ENCODE results near the gene GRIK5.

GRIK5 gene

DNA sequence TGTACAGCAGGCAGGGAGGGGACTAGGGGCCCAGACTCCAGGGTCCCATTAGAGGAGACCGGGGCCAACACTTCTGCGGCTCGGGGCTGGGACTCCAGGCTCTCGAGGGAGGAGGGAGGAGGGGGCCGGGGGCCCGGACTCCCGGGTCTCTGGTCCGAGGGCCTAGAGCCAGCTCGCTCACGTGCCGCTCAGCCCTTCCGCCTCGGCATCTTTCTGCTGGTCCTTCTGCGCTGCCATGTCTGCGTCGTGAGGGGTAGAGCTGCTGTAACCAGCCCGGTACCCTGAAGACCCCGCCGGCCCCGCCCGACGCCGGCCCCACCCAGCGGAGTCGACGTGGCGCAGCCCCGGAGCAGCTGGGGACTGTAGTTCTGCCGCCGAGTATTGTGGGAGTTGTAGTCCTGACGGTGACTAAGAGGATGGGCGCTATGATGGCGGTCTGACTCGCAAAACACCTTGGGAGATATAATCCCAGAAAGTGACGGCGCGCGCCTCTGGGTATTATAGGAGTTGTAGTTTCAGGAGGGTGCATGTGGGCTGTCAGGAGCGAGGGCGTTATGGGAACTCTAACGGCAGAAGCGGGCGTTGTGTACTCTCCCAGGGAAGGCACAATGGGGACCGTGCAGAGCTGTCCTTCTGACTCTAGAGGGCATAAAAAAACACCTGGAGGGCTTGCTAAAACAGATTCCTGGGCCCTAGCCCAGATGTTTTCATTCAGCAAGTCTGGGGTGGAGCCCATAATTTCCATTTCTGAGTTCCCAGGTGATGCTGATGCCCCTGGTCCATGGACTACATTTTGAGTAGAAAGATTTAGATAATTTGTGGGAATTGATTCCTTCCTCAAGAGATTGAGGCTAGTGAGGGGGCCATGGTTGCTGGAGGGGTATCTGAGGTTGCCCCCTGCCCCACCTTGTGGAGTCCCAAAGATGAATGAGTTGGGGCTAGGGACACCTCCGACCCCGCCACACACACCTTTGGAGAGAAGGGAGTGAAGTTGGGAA lies 110.7 kb downstream of the GRIK5 start, which contains the start of gene RABAC1 (continued):
- TF ChIP-seq ZNF707 (tag by site-specific recombination; IDR thresholded peaks at IDR 0.05) (no peak), PRDM1 (tag by site-specific recombination; IDR thresholded peaks at IDR 0.05) (no peak), ZNF843 (tag by site-specific recombination; IDR thresholded peaks at IDR 0.05) (no peak; the same call in 1 of the 2 replicates), ZXDB (tag by site-specific recombination; IDR thresholded peaks at IDR 0.05) (peak; percentile 72), ZNF398 (tag by site-specific recombination; IDR thresholded peaks at IDR 0.05) (no peak), ZSCAN16 (tag by site-specific recombination; IDR thresholded peaks at IDR 0.05) (no peak), ZNF600 (tag by site-specific recombination; IDR thresholded peaks at IDR 0.05) (no peak; the same call in 1 of the 2 replicates), ZBTB1 (tag by site-specific recombination; IDR thresholded peaks at IDR 0.05) (no peak), ZSCAN30 (tag by site-specific recombination; IDR thresholded peaks at IDR 0.05) (peak; percentile 10; the same call in 1 of the 2 replicates), ZNF175 (tag by site-specific recombination; IDR thresholded peaks at IDR 0.05) (no peak), ZNF629 (tag by site-specific recombination; IDR thresholded peaks at IDR 0.05) (peak; percentile 66), ZNF747 (tag by site-specific recombination; IDR thresholded peaks at IDR 0.05) (no peak), ZNF184 (tag by site-specific recombination; IDR thresholded peaks at IDR 0.05) (no peak), HOXC10 (CRISPR knock-in tag; IDR thresholded peaks at IDR 0.05) (no peak), ZNF610 (tag by site-specific recombination; IDR thresholded peaks at IDR 0.05; ENCODE audit: borderline replicate concordance) (no peak), ZNF580 (tag by site-specific recombination; IDR thresholded peaks at IDR 0.05) (0 out of 2 replicates have a peak, but pooled peaks have one; percentile 66), ZNF302 (tag by site-specific recombination; IDR thresholded peaks at IDR 0.05; ENCODE audit: low read depth) (no peak), ZNF626 (tag by site-specific recombination; IDR thresholded peaks at IDR 0.05) (no peak), ZBTB7A (tag by site-specific recombination; IDR thresholded peaks at IDR 0.05; ENCODE audit: low read depth) (no peak; the same call in none of the 2 replicates), KLF1 (tag by site-specific recombination; IDR thresholded peaks at IDR 0.05) (peak; percentile 93), REPIN1 (tag by site-specific recombination; IDR thresholded peaks at IDR 0.05; ENCODE audit: low read depth) (no peak), ZNF362 (tag by site-specific recombination; IDR thresholded peaks at IDR 0.05) (peak; percentile 66), ZNF112 (tag by site-specific recombination; IDR thresholded peaks at IDR 0.05) (no peak)
- TF ChIP-seq, protein P1, sequence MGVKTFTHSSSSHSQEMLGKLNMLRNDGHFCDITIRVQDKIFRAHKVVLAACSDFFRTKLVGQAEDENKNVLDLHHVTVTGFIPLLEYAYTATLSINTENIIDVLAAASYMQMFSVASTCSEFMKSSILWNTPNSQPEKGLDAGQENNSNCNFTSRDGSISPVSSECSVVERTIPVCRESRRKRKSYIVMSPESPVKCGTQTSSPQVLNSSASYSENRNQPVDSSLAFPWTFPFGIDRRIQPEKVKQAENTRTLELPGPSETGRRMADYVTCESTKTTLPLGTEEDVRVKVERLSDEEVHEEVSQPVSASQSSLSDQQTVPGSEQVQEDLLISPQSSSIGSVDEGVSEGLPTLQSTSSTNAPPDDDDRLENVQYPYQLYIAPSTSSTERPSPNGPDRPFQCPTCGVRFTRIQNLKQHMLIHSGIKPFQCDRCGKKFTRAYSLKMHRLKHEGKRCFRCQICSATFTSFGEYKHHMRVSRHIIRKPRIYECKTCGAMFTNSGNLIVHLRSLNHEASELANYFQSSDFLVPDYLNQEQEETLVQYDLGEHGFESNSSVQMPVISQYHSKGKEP (tag by site-specific recombination; IDR thresholded peaks at IDR 0.05) = 0 out of 2 replicates have a peak, but pooled peaks have one; percentile 52
- TF ChIP-seq, protein P2, sequence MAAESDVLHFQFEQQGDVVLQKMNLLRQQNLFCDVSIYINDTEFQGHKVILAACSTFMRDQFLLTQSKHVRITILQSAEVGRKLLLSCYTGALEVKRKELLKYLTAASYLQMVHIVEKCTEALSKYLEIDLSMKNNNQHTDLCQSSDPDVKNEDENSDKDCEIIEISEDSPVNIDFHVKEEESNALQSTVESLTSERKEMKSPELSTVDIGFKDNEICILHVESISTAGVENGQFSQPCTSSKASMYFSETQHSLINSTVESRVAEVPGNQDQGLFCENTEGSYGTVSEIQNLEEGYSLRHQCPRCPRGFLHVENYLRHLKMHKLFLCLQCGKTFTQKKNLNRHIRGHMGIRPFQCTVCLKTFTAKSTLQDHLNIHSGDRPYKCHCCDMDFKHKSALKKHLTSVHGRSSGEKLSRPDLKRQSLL (tag by site-specific recombination; IDR thresholded peaks at IDR 0.05) = no peak; the same call in 1 of the 2 replicates
- TF ChIP-seq, protein P3, sequence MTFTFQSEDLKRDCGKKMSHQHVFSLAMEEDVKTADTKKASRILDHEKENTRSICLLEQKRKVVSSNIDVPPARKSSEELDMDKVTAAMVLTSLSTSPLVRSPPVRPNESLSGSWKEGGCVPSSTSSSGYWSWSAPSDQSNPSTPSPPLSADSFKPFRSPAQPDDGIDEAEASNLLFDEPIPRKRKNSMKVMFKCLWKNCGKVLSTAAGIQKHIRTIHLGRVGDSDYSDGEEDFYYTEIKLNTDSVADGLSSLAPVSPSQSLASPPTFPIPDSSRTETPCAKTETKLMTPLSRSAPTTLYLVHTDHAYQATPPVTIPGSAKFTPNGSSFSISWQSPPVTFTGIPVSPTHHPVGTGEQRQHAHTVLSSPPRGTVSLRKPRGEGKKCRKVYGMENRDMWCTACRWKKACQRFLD (tag by site-specific recombination; IDR thresholded peaks at IDR 0.05) = no peak
- TF ChIP-seq, protein P4, sequence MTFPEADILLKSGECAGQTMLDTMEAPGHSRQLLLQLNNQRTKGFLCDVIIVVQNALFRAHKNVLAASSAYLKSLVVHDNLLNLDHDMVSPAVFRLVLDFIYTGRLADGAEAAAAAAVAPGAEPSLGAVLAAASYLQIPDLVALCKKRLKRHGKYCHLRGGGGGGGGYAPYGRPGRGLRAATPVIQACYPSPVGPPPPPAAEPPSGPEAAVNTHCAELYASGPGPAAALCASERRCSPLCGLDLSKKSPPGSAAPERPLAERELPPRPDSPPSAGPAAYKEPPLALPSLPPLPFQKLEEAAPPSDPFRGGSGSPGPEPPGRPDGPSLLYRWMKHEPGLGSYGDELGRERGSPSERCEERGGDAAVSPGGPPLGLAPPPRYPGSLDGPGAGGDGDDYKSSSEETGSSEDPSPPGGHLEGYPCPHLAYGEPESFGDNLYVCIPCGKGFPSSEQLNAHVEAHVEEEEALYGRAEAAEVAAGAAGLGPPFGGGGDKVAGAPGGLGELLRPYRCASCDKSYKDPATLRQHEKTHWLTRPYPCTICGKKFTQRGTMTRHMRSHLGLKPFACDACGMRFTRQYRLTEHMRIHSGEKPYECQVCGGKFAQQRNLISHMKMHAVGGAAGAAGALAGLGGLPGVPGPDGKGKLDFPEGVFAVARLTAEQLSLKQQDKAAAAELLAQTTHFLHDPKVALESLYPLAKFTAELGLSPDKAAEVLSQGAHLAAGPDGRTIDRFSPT (tag by site-specific recombination; IDR thresholded peaks at IDR 0.05) = no peak
